Heart left ventricle (tissue), 13 donors: ENCODE results near the gene GOLGB1.

Source experiments
- POLR2A ChIP-seq, 2 donors: fragments of 450-650 bp; IDR thresholded peaks; one replicate each; pipeline ENCODE4 v1.6.1; 2017; ENCODE audit warnings: antibody characterized with exemption in 2 of 2, mild to moderate bottlenecking in 2 of 2, moderate library complexity in 2 of 2
- TF ChIP-seq, protein P1 (sequence below), 12 donors: fragments of 200-600 bp; sonication (generic) in 4 of 12; IDR thresholded peaks; one replicate each; pipeline versions ENCODE4 v1.5.0 to v1.8.0; 2018 to 2022; ENCODE audit warnings: antibody characterized with exemption in 12 of 12, mild to moderate bottlenecking in 5 of 12
- donor health status: ischemic (EF 13 %, LVEDD 7.1; RV severe dilation, severe dysfunction).
- donor health status: DM: no; HTN: yes; CAD: no.
- donor health status: DM: no; HTN: no; CAD: no.
- donor health status: ischemic (EF 25% LVEDD 6.9; RV normal size, moderate dysfunction).
- donor health status: ischemic (EF 25% LVEDD 5.7; RV mildly dilated, moderate dysfunction).
- donor health status: ischemic (EF 35%, LVEDD 5.7; RV mildly dilated, moderate dysfunction).
- donor health status: nonischemic (EF 11% LVEDD 7.7; RV severe dilation, severe dysfunction).
- donor health status: DM: yes; HTN: yes; CAD: no.
- donor health status: PGD.
- donor health status: ischemic (EF 29% LVEDD 5.4; RV normal size, mild dysfunction).
- donor health status: nonischemic (EF 23%, LVEDD 6.1; RV moderate dilation, normal function).

- TF ChIP-seq, protein P1, sequence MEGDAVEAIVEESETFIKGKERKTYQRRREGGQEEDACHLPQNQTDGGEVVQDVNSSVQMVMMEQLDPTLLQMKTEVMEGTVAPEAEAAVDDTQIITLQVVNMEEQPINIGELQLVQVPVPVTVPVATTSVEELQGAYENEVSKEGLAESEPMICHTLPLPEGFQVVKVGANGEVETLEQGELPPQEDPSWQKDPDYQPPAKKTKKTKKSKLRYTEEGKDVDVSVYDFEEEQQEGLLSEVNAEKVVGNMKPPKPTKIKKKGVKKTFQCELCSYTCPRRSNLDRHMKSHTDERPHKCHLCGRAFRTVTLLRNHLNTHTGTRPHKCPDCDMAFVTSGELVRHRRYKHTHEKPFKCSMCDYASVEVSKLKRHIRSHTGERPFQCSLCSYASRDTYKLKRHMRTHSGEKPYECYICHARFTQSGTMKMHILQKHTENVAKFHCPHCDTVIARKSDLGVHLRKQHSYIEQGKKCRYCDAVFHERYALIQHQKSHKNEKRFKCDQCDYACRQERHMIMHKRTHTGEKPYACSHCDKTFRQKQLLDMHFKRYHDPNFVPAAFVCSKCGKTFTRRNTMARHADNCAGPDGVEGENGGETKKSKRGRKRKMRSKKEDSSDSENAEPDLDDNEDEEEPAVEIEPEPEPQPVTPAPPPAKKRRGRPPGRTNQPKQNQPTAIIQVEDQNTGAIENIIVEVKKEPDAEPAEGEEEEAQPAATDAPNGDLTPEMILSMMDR (IDR thresholded peaks at IDR 0.05) = no peak
- no peak for TF ChIP-seq POLR2A (IDR thresholded peaks at IDR 0.05)
Measured at GRCh38 chr3:121649645-121650044, 99.9 kb downstream of the GOLGB1 start.
